Tongue (tissue), 3 donors: ENCODE data around the gene ZNF658. TPM values are rescaled to one million over a fixed set of nuclear protein-coding genes. Genes with fewer than 3 reads are reported as not detected.
A peak's percentile ranks its signal among the peaks of the same experiment; 100 is the strongest.
"Not testable (repeated sequence)": the region's sequence is repeated elsewhere in the genome, so short reads cannot be mapped to it uniquely, and the experiment has no call there.

ENCODE experiments used
- DNase-seq: peaks from one replicate; pipeline ENCODE4 v3.0.0-alpha.2; 2015
- small RNA-seq: library from RNA; depleted of rRNA; stranded (forward); fragments of <200 nt; gene quantifications from one replicate; pipeline ENCODE3, GENCODE V24; 2014; ENCODE audit warnings: low replicate concordance
- total RNA-seq: library from RNA; depleted of rRNA; stranded (reverse); fragments of >200 nt; gene quantifications from one replicate; pipeline ENCODE4 v1.2.3, GENCODE V29; 2014

ZNF658 gene
- total RNA-seq, result 11.3 TPM

DNA sequence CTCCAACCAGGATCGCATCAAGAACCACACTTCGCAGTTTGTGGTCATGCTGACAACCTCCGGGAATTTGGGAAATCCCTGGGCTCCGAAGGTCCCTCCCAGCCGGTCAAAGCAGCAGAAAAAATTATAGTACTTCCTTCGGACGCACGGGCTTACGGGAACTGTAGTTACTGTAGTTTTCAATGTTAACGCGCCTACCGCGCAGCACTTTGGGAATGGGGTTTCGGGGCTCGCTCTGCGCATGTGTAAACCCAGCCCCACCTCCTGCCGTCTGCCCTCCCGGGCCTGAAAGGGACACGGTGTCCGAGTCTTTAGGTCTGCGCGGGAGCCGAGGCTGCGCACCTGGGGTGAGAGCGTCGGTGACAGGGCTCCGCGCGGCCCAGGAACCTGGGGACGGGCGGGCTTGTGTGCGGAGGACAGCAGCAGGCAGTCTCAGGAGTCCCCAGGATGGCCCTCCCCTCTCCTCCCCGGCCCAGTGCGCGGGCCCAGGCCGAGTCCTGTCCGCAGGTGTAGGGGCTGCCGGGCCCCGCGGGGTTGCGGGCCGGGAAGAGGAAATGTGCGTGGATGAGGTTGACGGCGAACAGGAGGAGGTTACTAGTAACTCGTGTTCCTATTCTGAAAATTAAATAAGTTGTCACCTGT is at the start of gene ZNF658:
Gene ZNF658, plus strand, starts transcription at position 236 of the 642 bp plus-strand sequence. CDS start 2,837 bp downstream, outside the sequence.
- DNase-seq, result peak; percentile 92

DNA sequence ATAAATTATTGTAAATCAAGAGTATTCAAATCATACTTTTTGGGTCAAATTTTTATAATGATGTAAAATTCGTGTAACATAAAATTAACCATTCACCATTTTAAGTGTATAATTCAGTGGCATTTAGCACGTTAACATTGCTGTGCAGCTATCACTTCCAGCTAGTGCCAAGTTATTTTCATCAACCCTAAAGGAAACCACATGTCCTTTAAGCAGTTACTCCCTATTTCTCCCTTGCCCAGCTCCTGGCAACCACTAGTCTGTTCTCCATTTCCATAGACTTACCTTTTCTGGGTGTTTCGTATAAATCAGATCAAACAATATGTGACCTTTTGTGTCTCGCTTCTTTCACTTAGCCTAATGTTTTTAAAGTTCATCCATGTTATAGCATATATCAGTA is 38.8 kb upstream of the ZNF658 start:
- not testable (repeated sequence) for DNase-seq

DNA sequence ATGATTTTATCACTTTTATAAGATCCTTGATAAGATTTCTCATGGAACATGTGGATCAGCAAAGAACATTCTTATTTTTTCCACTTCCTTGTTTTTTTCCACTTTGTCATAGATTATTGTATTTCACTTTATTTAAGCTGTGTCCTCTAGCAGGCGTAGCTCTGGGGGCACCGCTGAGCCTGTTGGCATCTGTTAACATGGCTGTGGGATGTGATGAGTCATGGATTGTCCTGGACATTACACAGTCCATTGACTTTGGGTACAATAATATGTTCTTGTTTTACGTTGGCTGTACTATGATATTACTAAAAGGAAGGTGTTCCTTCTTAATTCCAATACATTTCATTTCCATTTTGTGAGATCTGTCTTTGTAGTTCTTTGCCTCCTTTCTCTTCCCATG is 31.9 kb upstream of the ZNF658 start:
- DNase-seq, result not testable (repeated sequence)

DNA sequence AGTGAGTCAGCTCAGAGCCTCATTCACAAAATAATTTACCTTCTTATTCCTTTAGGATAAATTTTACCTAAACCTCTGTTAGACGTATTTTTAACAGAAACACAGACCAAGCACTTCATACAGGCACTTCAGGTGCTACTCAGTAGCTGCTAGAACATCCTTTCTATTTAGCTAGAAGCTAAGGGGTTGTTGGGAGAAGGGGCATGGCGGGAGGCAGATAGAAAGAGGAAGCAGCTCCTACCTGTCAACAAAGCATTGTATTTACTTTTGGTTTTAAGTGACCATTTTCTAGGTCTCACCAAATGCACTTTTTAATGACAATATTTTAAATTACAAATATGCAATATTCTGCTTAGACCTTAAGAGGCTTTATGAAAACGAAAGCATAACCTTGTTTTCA is 19.9 kb upstream of the ZNF658 start:
- DNase-seq, result not testable (repeated sequence)

DNA sequence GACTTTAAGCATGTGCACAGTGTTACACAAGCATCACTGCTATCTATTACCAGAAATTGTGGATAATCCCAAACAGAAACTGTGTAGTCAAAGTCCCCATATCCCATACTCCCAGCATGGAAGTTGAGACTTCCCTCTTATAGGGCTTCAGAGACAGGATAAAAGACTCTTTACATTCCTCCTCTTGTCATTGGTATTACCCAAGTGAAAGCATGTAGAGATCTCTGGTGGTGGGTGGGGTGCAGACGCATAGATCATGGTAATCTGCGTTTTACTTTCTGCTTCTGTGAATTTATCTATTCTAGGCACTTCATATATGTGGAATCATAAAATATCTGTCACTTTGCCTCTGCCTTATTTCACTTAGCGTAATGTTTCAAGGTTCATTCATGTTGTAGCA is 18.7 kb upstream of the ZNF658 start:
- not testable (repeated sequence) for DNase-seq

DNA sequence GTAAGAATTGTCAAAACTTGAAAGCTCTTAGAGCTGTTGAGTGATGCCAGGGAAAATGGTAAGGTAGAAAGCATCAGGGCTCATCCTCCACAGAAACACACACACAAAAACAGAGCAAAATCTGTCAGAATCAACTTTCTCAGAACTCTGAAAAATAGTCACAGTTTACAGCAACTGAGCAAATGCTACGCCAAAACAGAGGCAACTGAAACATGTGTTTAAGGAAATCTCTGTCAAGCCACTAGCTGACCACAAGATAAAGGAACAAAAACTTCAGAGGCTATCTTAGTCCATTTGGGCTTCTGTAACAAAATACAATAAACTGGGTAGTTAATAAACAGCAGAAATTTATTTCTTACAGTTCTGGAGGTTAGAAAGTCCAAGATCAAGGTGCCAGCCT is 10.2 kb upstream of the ZNF658 start:
- not testable (repeated sequence) for DNase-seq

DNA sequence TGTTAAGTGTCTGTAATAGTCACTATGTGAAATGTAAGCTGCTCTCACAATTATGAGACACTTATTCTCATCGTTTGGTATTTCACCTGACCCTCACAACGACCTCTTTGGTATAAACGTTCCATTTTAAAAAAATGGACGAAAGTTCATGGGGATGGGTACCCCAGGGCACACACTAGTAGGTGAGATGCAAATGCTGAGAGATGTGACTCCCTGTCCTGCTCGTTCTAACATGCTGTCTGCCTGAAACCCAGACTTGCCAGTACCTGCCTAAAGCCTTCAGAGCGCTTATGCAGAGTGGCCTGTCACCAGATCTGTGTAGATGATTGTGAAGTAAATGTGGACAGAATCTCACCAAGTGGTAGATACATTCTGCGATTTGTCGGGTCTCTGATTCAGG is 616 bp downstream of the ZNF658 start:
- DNase-seq, result peak; percentile 10

DNA sequence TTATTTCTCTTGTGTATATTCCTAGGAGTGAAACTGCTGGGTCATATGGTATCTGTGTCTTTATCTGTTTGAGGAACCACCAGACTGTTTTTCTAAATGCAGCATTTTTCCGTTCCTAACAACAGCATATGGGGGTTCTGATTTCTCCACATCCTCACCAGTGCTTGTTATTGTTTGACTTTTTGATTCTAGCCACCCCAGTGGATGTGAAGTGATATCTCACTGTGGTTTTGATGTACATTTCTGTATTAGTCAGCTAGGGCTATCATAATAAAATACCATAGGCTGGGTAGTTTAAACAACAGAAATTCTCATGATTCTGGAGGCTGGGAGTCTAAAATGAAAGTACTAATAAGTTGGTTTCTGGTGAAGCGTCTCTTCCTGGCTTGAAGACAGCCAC is 9.0 kb downstream of the ZNF658 start:
- not testable (repeated sequence) for DNase-seq

DNA sequence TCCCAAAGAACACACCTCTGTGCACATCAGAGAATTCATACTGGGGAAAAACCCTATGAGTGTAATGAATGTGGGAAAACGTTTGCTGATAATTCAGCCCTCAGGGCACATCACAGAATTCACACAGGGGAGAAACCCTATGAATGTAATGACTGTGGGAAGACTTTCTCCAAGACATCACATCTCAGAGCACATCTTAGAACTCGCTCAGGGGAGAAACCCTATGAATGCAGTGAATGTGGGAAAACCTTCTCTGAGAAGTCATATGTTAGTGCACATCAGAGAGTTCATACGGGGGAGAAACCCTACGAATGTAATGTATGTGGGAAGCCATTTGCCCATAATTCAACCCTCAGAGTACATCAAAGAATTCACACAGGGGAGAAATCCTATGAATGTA is 19.5 kb downstream of the ZNF658 start:
- DNase-seq, result not testable (repeated sequence)

DNA sequence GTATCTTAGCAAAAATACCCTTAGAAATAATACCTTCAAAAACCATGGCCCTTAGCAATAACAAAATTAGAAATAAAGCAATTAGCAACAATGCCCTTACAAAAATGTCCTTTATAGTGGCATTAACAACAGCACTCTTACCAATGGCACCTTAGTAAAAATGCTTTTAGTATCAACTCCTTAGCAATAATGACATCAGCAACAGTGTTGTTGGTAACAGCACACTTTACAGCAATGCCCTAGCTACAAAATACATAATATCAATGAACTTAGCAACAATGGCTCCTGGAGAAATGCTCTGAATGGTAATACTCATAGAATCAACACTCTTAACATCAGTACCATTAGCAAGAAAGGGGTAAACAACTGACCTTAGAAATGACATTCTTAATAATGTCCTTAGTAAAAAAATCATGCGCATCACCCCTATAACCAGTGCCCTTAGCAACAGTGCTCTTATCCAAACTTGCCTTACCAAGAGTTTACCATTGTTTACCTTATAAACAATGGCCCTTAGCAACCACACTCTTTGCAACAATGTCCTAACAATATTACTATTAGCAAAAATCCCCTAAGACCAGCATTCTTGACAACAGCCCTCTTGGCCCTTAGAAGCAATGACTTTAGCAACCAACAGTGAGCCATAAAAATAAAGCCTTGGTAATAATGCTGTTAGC is 35.8 kb downstream of the ZNF658 start:
- DNase-seq, result not testable (repeated sequence)

DNA sequence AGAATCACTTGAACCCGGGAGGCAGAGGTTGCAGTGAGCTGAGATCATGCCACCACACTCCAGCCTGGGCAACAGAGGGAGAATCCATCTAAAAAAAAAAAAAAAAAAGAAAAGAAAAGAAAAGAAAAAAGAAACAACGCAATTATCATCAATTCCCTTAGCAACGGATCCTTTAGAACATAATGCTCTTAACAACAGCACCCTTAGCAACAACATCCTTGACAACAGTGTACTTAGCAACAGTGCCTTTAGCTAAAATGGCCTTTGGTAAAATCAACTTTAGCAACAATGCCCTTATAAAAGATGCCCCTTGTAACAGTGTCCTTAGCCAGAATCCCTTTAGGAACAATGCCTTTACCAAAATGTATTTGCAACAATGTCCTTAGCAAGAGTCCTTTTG is 37.1 kb downstream of the ZNF658 start:
- not testable (repeated sequence) for DNase-seq

DNA sequence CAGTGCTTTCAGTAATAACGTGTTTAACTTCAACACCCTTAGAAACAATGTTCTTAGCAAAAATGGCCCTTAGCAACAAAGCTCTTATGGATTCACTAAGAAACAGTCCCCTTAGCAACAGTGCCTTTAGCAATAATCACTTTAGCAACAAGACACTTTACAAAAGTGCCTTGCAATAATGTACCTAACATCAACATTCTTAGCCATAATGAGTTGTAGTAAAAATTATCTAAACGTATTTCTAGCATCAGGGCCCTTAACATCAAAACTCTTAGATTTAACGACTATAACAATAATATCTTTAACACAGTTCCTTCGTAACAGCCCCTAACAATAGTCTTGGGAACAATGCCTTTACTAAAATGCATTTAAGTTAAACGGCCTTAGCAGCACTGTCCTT is 37.8 kb downstream of the ZNF658 start:
- DNase-seq, result peak; percentile 0

DNA sequence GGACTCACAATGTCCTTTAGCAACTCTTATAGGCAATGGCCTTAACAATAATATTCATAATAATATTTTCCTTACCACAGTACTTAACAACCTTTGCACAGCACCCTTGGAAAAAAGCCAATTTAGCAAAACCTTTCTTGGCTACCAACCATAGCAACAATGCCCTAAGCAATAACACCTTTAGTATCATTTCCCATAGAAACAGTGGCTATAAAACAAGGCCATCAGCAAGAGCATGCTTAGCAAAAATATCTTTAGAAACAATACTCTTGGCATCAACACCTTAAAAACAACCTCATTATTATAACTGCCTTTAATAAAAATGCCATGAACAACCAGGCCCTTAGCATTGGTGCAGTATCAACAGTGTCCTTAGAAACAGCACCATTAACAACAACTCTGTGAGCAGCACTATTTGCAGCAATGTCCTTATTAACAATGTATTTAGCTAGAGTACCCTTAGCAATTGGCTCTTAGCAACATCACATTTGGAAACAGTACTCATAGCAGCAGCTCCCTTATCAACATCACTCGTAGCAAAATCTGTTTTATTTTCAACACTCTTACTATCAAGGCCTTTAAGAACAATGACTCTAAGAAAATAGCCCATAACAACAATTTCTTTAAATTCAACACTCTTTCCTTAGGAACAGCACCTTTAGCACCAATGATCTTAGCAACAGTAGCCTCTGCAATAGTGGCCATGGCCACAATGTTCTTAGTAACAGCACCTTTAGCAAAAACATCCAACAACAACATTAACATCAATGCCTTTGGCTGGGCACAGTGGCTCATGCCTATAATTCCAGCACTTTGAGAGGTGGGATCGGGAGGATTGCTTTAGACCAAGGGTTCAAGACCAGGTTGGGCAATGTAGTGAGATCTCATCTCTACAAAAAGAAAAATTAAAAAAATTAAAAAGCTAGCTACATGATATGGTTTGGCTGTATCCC is 39.6 kb downstream of the ZNF658 start:
- DNase-seq, result not testable (repeated sequence)

DNA sequence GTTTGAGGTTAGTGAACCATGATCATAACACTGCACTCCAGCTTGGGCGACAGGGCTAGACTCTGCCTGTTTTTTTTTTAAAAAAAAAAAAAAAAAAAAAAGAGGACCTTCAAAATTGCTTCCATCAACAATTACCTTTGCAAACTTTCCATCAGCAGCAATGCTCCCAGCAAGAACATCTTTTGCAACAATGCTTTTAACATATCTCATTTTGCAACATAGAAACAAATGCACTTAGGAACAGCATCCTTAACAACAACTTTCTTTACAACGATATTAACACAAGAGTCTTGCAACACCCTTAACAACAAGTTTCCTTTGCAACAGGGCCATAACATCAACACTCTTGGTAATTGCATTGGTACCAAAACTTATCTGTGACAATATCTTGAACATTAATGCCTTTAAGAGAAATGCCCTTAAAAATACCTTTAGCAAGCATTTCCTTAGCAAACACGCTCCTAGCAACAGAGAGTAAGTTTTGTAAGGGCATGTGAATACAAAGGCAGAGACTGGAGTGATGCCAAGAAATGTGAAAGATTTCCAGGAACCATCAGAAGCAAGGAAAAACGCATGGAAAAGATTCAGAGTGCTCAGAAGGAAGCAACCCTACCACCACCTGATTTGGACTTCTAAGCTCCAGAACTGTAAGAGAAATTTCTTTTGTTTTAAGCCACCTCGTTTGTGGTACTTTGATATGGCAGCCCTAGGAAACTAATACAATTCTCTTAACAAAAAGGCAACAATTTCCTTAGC is 42.1 kb downstream of the ZNF658 start:
- DNase-seq, result peak; percentile 51

DNA sequence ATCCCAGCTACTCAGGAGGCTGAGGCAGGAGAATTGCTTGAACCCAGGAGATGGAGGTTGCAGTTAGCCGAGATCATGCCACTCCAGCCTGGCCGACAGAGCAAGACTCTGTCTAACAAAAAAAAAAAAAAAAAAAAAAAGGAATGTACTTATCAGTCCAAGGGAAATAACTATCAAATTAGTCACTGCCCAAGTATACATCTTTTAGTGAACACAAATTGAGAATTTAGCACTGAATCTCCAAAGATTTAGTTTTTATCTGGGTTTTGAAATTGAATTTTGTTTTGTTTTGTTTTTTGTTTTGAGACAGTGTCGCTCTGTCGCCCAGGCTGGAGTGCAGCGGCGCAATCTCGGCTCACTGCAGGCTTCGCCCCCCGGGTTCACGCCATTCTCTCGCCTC is 52.1 kb downstream of the ZNF658 start:
- DNase-seq, result not testable (repeated sequence)

Small RNA genes lying within 50 kb of the gene (small RNA-seq; reads per million reads assigned to genes)
- not detected for gene AL353770.2

Other genes with a start within 250 kb of the ZNF658 start
- not detected for gene SPATA31A3, start 91.8 kb downstream of the ZNF658 start, total RNA-seq